Activated T-helper 2 cell treated with anti-CD3 and anti-CD28 coated beads, Interferon-gamma antibody, Interleukin-2, Interleukin-4, amounts not matched to agents 10 μg/mL and 5 μg/mL and 100 μg/mL, durations not matched to agents 14 hours and 24 hours and 36 hours (primary cell): Measurements from ENCODE around the gene TCF15. TPM values are rescaled to one million over a fixed set of nuclear protein-coding genes. Genes with fewer than 3 reads are reported as not detected.

Source experiments
- DNase-seq: peaks from one replicate; pipeline ENCODE4 v3.0.0; 2021; ENCODE audit warnings: low spot score
- H3K27ac Mint-ChIP-seq: one replicate; pipeline ENCODE4 v1.8.0; 2021; ENCODE audit warnings: mixed read lengths
- H3K27me3 Mint-ChIP-seq: one replicate; pipeline ENCODE4 v1.8.0; 2021; ENCODE audit warnings: low read depth, mixed read lengths
- H3K36me3 Mint-ChIP-seq: one replicate; pipeline ENCODE4 v1.8.0; 2021; ENCODE audit warnings: low read depth, mixed read lengths
- H3K4me1 Mint-ChIP-seq: one replicate; pipeline ENCODE4 v1.8.0; 2021; ENCODE audit warnings: low read depth, mixed read lengths
- H3K4me3 Mint-ChIP-seq: one replicate; pipeline ENCODE4 v1.8.0; 2021; ENCODE audit warnings: low read depth, mild to moderate bottlenecking, moderate library complexity, mixed read lengths
- H3K9me3 Mint-ChIP-seq: one replicate; pipeline ENCODE4 v1.8.0; 2021; ENCODE audit warnings: mixed read lengths
- intact Hi-C: fragments of 100-400 bp; cut with micrococcal nuclease; formaldehyde crosslinking; loops from one replicate; pipeline ENCODE4 v1.15.1; 2023
- total RNA-seq: library from RNA; stranded (reverse); gene quantifications from 2 replicates; pipeline ENCODE4 v1.2.3, GENCODE V29; 2022

Gene TCF15
- total RNA-seq, 1 donor from 2014 or later: not detected

- Mint-ChIP-seq H3K27ac (no peak overlapping the region), H3K4me1 (no peaks in the 10 kb centered on the region), H3K4me3 (no peak overlapping the region), H3K36me3 (no peaks in the 10 kb centered on the region), H3K27me3 (peaks cover 27% of the 10 kb centered on the region), H3K9me3 (peaks cover 3% of the 10 kb centered on the region)
- intact Hi-C loops: no loop called here
- no peak for DNase-seq
These were observed 8.9 kb upstream of the TCF15 start for GRCh38 chr20:618980-619379.

- DNase-seq: no peak
- Mint-ChIP-seq H3K4me1 (no peaks in the 10 kb centered on the region), H3K27me3 (peaks cover 34% of the 10 kb centered on the region), H3K4me3 (no peak overlapping the region), H3K9me3 (peaks cover 3% of the 10 kb centered on the region), H3K27ac (no peak overlapping the region), H3K36me3 (no peaks in the 10 kb centered on the region)
- intact Hi-C loops: no loop called here
These were observed 8.0 kb upstream of the TCF15 start for GRCh38 chr20:617934-618690.

GRCh38 chr20:615514-615913, 5.4 kb upstream of the TCF15 start:
- Mint-ChIP-seq H3K27ac (no peak overlapping the region), H3K9me3 (peaks cover 3% of the 10 kb centered on the region)

GRCh38 chr20:611843-612185, 1.7 kb upstream of the TCF15 start:
- Mint-ChIP-seq H3K4me3 (no peak overlapping the region), H3K9me3 (no peaks in the 10 kb centered on the region), H3K27me3 (peaks cover 45% of the 10 kb centered on the region), H3K27ac (no peak overlapping the region), H3K36me3 (no peaks in the 10 kb centered on the region), H3K4me1 (peaks cover 2% of the 10 kb centered on the region)
- intact Hi-C loops: no loop called here
- no peak for DNase-seq

More at GRCh38 chr20:615514-615913, 5.4 kb upstream of the TCF15 start:
- Mint-ChIP-seq H3K27me3 (peaks cover 46% of the 10 kb centered on the region), H3K36me3 (no peaks in the 10 kb centered on the region), H3K4me1 (no peaks in the 10 kb centered on the region), H3K4me3 (no peak overlapping the region)
- no peak for DNase-seq
- intact Hi-C loops: no loop called here

GRCh38 chr20:611047-611842, 1.1 kb upstream of the TCF15 start:
- Mint-ChIP-seq H3K27ac (no peak overlapping the region), H3K4me3 (no peak overlapping the region), H3K9me3 (no peaks in the 10 kb centered on the region), H3K36me3 (no peaks in the 10 kb centered on the region), H3K4me1 (peaks cover 2% of the 10 kb centered on the region), H3K27me3 (peaks cover 46% of the 10 kb centered on the region)
- no peak for DNase-seq
- intact Hi-C loops: no loop called here

GRCh38 chr20:609371-609964, 641 bp downstream of the TCF15 start:
- intact Hi-C loops: no loop called here
- Mint-ChIP-seq H3K4me3 (no peak overlapping the region), H3K9me3 (no peaks in the 10 kb centered on the region), H3K27ac (no peak overlapping the region), H3K36me3 (no peaks in the 10 kb centered on the region), H3K27me3 (peaks cover 44% of the 10 kb centered on the region), H3K4me1 (peaks cover 2% of the 10 kb centered on the region)
- no peak for DNase-seq

- no peak for DNase-seq
These were observed 1.1 kb downstream of the TCF15 start for GRCh38 chr20:608970-609369.

DNA sequence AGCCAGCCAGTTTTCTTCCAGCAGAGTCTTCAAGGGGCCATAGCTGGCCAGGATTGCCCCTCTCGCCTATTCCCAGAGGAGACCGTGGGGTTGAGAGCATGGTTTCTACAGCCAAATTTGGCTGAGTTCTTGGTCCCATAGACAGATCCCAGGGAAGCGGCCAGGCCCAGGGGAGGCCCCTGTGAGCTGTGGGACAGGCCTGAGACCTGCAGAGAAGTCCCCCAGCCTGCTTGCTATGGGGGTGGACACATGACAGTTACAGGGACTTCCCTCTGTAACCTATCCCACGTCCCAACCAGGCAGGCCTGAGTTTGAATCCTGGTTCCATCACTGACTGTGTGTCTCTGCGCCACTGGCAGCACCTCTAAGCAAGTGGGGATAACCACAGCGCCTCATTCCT, 2.6 kb downstream of the TCF15 start:
- Mint-ChIP-seq H3K4me1 (peaks cover 2% of the 10 kb centered on the region), H3K4me3 (no peak overlapping the region), H3K36me3 (no peaks in the 10 kb centered on the region), H3K27me3 (peaks cover 31% of the 10 kb centered on the region), H3K27ac (no peak overlapping the region), H3K9me3 (no peaks in the 10 kb centered on the region)
- intact Hi-C loops: no loop called here
- no peak for DNase-seq

More at GRCh38 chr20:608970-609369, 1.1 kb downstream of the TCF15 start:
- H3K27ac Mint-ChIP-seq: no peak overlapping the region
- no peaks in the 10 kb centered on the region for H3K36me3 Mint-ChIP-seq
- peaks cover 44% of the 10 kb centered on the region for H3K27me3 Mint-ChIP-seq
- no peak overlapping the region for H3K4me3 Mint-ChIP-seq
- intact Hi-C loops: no loop called here
- H3K4me1 Mint-ChIP-seq: peaks cover 2% of the 10 kb centered on the region
- H3K9me3 Mint-ChIP-seq: no peaks in the 10 kb centered on the region

DNA sequence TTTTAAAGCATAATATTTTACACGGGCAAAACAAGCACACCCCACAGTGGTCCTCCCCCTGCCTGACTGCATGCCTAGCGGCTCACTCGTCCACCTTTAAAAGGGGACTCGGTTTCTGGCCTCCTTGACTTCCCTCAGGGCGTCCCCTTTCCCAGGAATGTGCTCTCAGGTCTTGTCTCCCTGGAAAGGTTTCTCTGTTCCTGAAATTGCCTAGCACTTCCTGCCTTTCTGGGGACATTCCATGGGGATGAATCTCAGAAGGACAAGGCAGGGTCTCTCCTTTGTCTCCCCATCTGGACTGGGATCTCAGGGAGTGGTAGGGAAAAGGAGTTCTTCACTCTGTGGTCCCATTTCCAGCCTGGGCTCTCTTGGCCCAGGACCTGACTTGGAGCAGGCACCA, 4.9 kb downstream of the TCF15 start:
- intact Hi-C loops: no loop called here
- H3K36me3 Mint-ChIP-seq: no peaks in the 10 kb centered on the region

DNA sequence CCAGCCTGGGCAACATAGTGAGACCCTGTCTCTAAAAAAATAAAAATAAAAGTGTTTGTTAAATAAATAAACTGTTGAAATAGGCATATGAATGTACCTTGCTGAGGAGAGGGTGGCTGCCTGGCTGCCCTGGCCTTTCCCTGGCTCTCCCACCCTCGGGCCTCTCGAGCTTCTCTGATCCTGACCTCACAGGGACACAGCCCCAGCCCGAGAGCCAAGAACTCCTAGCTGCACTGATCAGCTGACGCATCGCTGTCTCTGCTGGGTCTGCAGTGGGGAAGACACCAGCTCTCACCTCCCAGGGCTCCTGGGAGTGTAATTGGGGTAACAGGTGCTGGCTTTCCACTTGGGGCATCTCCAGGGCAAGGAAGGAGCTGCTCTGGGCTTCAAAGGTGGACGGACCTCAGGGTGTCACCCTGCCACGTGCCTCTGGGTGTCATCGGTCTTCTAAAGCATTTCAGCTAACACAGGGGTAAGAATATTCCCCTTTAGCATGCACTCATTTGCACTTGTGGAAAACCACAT, 6.9 kb downstream of the TCF15 start:
- Mint-ChIP-seq H3K9me3 (no peaks in the 10 kb centered on the region), H3K27ac (no peak overlapping the region), H3K27me3 (peaks cover 8% of the 10 kb centered on the region), H3K36me3 (no peaks in the 10 kb centered on the region), H3K4me3 (no peak overlapping the region), H3K4me1 (peaks cover 2% of the 10 kb centered on the region)
- DNase-seq: no peak
- intact Hi-C loops: no loop called here

More for the DNA sequence above, 4.9 kb downstream of the TCF15 start:
- peaks cover 14% of the 10 kb centered on the region for H3K27me3 Mint-ChIP-seq
- no peaks in the 10 kb centered on the region for H3K9me3 Mint-ChIP-seq
- peaks cover 2% of the 10 kb centered on the region for H3K4me1 Mint-ChIP-seq
- no peak overlapping the region for H3K27ac Mint-ChIP-seq
- DNase-seq: no peak
- H3K4me3 Mint-ChIP-seq: no peak overlapping the region

- Mint-ChIP-seq H3K36me3 (no peaks in the 10 kb centered on the region), H3K4me1 (no peaks in the 10 kb centered on the region), H3K9me3 (no peaks in the 10 kb centered on the region), H3K4me3 (no peak overlapping the region), H3K27me3 (peaks cover 4% of the 10 kb centered on the region), H3K27ac (no peak overlapping the region)
- intact Hi-C loops: no loop called here
- DNase-seq: no peak
These were observed 7.8 kb downstream of the TCF15 start for GRCh38 chr20:602111-602970.

DNA sequence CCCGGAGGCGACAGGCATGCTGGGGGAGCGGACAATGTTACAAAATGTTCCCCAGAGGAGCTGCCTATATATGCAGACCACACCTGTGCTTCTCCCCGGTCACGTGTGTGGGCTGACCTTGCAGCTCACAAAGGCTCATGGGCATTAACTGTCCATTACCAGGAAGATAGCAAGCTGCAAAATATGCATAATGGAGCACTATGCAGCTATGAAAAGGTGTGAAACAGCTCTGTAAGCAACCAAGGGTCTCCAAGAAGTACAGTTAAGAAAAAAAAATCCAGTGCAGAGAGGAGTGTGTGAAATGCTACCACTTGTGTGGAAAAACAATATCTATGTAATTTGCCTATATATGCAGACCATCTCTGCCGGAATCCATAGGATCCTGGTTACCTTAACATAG, 9.4 kb downstream of the TCF15 start:
- Mint-ChIP-seq H3K27ac (no peak overlapping the region), H3K36me3 (no peaks in the 10 kb centered on the region), H3K27me3 (peaks cover 2% of the 10 kb centered on the region), H3K4me3 (no peak overlapping the region), H3K4me1 (no peaks in the 10 kb centered on the region), H3K9me3 (no peaks in the 10 kb centered on the region)
- intact Hi-C loops: no loop called here
- no peak for DNase-seq
